GM12875 (cell line): ENCODE results near the gene CHST7.

Experiments used
- H3K4me3 ChIP-seq: one replicate; pipeline ENCODE4 v1.5.1; 2011; ENCODE audit warnings: low read depth, low read length, control low read depth
- CTCF ChIP-seq: IDR thresholded peaks from 2 replicates; pipeline ENCODE4 v1.5.1; 2011; ENCODE audit warnings: low read depth, mild to moderate bottlenecking, control low read depth, inconsistent platforms, low read length, moderate library complexity, borderline replicate concordance; ENCODE audit not compliant: insufficient read depth

The CHST7 gene

GRCh38 chrX:46636223-46636622, 62.7 kb downstream of the CHST7 start:
- no peak for TF ChIP-seq CTCF
- no peak overlapping the region for H3K4me3 ChIP-seq

GRCh38 chrX:46637938-46638337, 64.4 kb downstream of the CHST7 start:
- no peak for TF ChIP-seq CTCF
- no peak overlapping the region for H3K4me3 ChIP-seq

- TF ChIP-seq CTCF = peak; percentile 36; the same call in 1 of the 2 replicates
- H3K4me3 ChIP-seq = no peak overlapping the region
These were observed 68.6 kb downstream of the CHST7 start for GRCh38 chrX:46642145-46642544.

- H3K4me3 ChIP-seq = no peak overlapping the region
- TF ChIP-seq CTCF = no peak
These were observed 70.1 kb downstream of the CHST7 start for GRCh38 chrX:46643636-46644035.

- TF ChIP-seq CTCF = no peak
- H3K4me3 ChIP-seq = no peak overlapping the region
These were observed 72.0 kb downstream of the CHST7 start for GRCh38 chrX:46645614-46646013.

GRCh38 chrX:46647251-46647650, 73.7 kb downstream of the CHST7 start:
- no peak overlapping the region for H3K4me3 ChIP-seq
- TF ChIP-seq CTCF = no peak
